ENCODE data around the gene CATSPER4.
A peak's percentile ranks its signal among the peaks of the same experiment; 100 is the strongest.

Gene CATSPER4

DNA sequence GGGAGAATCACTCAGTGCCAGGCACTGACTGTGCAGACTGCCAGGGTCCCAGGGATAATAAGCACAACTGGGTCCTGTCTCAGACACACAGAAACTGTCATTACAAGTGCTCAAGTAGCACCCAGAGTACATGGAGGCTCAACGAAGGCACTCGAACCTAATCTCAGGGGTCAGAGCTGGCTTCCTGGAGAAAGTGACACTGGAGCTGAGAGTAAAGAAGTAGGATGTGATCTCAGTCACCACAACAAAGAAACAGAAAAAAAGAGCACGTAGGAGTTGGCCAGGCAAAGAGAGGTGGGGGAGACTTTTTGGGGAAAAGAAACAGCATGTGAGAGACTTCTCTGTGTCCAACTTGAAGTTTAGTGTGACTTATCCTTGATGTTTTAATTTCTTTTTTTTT, 1.3 kb downstream of the CATSPER4 start:
- Mint-ChIP-seq H3K9me3 (no peaks in the 10 kb centered on the region), H3K27me3 (peaks cover 10% of the 10 kb centered on the region), H3K4me3 (no peak overlapping the region), H3K36me3 (ENCODE audit: low read depth) (no peaks in the 10 kb centered on the region), H3K4me1 (ENCODE audit: low read depth) (no peaks in the 10 kb centered on the region), H3K27ac (no peak overlapping the region)
- intact Hi-C loops (cut with micrococcal nuclease) = no loop called here

DNA sequence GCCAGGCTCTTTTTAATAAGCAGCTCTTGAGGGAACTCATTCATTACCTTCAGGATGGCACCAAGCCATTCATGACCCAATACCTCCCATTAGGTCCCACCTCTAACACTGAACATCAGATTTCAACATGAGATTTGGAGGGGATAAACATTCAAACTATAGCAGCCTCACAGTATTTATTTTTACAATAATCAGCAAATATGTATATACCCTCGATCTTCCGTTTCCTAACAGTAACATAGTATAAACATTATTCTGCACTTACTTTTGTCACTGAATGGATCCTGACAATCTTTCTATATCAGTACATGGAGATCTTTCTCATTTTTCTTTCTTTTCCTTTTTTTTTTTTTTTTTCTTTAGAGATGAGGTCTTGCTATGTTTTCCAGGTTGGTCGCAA, 5.4 kb downstream of the CATSPER4 start:
- H3K4me3 Mint-ChIP-seq = no peak overlapping the region
- intact Hi-C loops (cut with micrococcal nuclease) = no loop called here

DNA sequence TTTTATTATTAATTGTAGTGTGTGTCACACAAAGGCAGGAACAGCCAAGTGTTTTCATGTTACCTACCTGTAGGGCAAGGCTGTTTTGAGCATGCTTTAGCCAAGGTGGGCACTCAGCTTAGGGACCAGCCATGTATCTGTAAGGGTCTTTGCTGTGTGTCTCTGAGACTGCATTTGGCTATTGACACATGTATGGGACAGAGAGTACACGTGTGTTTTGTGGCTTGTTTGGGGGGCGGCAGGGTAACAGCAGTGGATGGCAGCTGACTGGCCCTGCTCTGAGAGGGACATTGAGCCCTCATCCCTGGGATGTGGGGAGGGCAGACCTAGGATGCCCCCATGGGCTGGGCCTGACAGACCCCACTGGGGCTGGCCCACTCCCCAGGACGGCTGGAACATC, 6.9 kb downstream of the CATSPER4 start:
- no peaks in the 10 kb centered on the region for H3K9me3 Mint-ChIP-seq
- H3K36me3 Mint-ChIP-seq (ENCODE audit: low read depth) = no peaks in the 10 kb centered on the region
- peaks cover 19% of the 10 kb centered on the region for H3K27me3 Mint-ChIP-seq
- H3K4me3 Mint-ChIP-seq = no peak overlapping the region
- H3K27ac Mint-ChIP-seq = no peak overlapping the region
- intact Hi-C loops (cut with micrococcal nuclease) = no loop called here
- H3K4me1 Mint-ChIP-seq (ENCODE audit: low read depth) = peaks cover 18% of the 10 kb centered on the region

More for the DNA sequence above, 5.4 kb downstream of the CATSPER4 start:
- Mint-ChIP-seq H3K27ac (no peak overlapping the region), H3K4me1 (ENCODE audit: low read depth) (peaks cover 3% of the 10 kb centered on the region), H3K27me3 (peaks cover 17% of the 10 kb centered on the region), H3K9me3 (no peaks in the 10 kb centered on the region), H3K36me3 (ENCODE audit: low read depth) (no peaks in the 10 kb centered on the region)

DNA sequence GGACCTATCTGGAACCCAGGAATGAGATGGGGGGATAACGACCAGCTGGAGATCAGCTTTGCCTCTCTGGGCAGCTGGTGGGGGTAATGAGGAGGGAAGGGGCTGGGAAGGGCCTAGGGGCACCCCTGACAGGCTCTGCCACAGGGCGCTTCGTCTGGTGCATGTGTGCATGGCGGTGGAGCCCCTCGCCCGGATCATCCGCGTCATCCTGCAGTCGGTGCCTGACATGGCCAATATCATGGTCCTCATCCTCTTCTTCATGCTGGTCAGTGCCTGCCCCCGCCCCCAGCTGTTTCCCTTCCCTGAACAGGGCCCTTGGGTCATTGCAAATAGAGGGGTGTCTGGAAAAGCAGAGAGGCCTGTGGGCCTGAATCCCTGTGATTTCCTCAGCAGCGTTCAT, 7.4 kb downstream of the CATSPER4 start:
- H3K27ac Mint-ChIP-seq = no peak overlapping the region
- no peaks in the 10 kb centered on the region for H3K36me3 Mint-ChIP-seq (ENCODE audit: low read depth)
- peaks cover 19% of the 10 kb centered on the region for H3K4me1 Mint-ChIP-seq (ENCODE audit: low read depth)
- intact Hi-C loops (cut with micrococcal nuclease) = no loop called here
- no peaks in the 10 kb centered on the region for H3K9me3 Mint-ChIP-seq
- no peak overlapping the region for H3K4me3 Mint-ChIP-seq
- peaks cover 22% of the 10 kb centered on the region for H3K27me3 Mint-ChIP-seq

DNA sequence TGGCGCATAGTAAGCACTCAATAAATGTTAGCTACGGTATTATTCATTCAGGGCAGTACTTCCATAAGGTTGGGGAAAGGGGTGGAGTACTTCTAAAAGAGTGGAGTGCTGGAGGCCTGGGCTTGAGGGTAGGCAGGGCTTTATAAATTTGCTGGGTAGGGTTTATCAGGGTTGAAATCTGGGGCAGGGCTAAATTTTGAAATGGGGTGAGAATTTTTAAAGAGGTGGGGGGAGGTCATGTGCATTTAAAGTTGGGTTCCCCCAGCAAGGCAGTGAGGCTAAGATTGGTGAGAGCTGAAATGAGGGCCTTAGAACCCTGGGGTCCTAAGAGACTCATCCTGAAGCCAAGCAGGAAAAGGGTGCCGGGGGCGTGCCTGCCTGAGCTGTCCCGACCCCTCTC, 10.0 kb downstream of the CATSPER4 start:
- Mint-ChIP-seq H3K27ac (no peak overlapping the region), H3K36me3 (ENCODE audit: low read depth) (no peaks in the 10 kb centered on the region), H3K4me3 (no peak overlapping the region), H3K4me1 (ENCODE audit: low read depth) (peaks cover 24% of the 10 kb centered on the region), H3K27me3 (peaks cover 21% of the 10 kb centered on the region), H3K9me3 (no peaks in the 10 kb centered on the region)
- intact Hi-C loops (cut with micrococcal nuclease) = no loop called here

DNA sequence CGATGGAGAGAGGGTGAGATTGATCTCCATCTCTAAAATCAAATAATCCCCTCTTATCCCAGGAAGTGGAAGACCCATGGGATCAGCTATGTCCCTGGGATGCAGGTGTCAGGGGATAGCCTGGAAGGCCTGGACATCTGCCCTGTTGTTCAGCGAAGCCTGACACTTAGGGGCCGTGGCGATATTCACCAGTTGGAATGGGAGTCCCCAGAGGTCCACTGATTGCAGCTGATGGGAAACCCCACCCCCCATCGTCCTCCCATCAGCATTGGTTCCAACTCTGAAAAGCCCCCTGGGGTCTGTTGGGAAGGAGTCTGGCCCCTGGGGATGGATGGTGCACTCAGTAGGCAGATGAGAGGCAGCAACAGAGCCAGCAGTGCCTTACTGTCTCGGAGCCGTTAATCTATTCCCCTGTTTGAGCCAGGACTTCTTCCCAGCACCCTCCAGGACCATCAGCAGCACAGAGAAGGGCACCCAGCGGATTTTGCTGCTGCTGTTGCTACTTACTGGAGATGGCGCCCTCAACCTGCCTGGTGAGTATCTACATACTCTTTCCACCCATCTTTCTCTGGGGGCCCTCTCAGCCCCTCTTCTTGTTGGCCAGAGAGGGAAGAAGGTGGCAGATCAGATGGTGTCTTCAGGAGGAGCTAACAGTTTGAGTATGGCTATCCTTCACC, 13.4 kb downstream of the CATSPER4 start:
- Mint-ChIP-seq H3K27me3 (peaks cover 18% of the 10 kb centered on the region), H3K27ac (no peak overlapping the region), H3K4me1 (ENCODE audit: low read depth) (peaks cover 24% of the 10 kb centered on the region), H3K36me3 (ENCODE audit: low read depth) (no peaks in the 10 kb centered on the region), H3K4me3 (no peak overlapping the region), H3K9me3 (no peaks in the 10 kb centered on the region)
- intact Hi-C loops (cut with micrococcal nuclease) = no loop called here

DNA sequence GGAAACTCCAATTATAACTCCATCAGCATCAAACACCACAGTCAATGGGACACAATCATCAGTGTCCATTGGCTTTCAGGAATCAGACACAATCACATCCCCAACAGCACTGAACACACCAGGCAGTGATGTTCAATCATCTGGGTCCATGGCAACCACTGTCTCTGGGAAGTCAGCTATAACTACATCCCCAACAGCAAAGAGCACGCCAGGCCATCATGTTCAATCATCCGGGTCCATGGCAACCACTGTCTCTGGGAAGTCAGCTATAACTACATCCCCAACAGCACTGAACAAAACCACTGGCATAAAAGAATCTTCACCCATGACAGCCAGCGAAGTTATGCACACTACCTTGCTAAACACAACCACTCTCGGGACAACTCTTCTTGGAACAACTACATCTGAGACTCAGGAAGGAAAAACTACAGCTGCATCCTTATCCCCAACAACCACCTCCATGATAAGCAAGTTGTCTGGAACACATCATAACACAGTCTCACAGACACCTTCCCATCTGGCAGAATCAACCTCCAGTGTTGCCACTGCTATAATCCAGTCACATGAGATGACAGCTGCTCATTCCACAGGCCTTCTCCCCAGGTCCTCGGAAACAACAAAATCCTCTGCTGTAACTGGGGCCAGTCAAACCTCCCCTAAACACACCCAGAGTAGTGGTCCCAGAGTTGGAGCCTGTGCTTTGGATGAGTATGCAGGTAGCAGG, 19.9 kb downstream of the CATSPER4 start:
- Mint-ChIP-seq H3K27ac (no peak overlapping the region), H3K4me3 (no peak overlapping the region), H3K4me1 (ENCODE audit: low read depth) (no peaks in the 10 kb centered on the region), H3K36me3 (ENCODE audit: low read depth) (no peaks in the 10 kb centered on the region), H3K9me3 (no peaks in the 10 kb centered on the region), H3K27me3 (peaks cover 7% of the 10 kb centered on the region)
- intact Hi-C loops (cut with micrococcal nuclease) = no loop called here

DNA sequence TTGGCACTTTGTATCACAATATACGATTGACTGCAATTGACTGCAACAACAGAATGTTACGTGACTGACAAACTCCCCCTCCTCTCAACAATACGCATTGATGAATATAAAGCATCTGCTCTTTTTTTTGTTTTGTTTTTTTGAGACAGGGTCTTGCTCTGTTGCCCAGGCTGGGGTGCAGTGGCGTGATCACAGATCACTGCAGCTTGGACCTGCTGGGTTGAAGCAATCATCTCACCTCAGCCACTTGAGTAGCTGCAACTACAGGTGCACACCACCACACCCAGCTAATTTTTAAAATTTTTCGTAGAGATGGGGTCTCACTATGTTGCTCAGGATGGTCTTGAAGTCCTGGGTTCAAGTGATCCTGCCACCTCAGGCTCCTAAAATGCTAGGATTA, 22.3 kb downstream of the CATSPER4 start:
- Mint-ChIP-seq H3K36me3 (ENCODE audit: low read depth) (no peaks in the 10 kb centered on the region), H3K27ac (no peak overlapping the region), H3K27me3 (peaks cover 5% of the 10 kb centered on the region), H3K4me1 (ENCODE audit: low read depth) (no peaks in the 10 kb centered on the region), H3K4me3 (no peak overlapping the region), H3K9me3 (no peaks in the 10 kb centered on the region)
- intact Hi-C loops (cut with micrococcal nuclease) = no loop called here

DNA sequence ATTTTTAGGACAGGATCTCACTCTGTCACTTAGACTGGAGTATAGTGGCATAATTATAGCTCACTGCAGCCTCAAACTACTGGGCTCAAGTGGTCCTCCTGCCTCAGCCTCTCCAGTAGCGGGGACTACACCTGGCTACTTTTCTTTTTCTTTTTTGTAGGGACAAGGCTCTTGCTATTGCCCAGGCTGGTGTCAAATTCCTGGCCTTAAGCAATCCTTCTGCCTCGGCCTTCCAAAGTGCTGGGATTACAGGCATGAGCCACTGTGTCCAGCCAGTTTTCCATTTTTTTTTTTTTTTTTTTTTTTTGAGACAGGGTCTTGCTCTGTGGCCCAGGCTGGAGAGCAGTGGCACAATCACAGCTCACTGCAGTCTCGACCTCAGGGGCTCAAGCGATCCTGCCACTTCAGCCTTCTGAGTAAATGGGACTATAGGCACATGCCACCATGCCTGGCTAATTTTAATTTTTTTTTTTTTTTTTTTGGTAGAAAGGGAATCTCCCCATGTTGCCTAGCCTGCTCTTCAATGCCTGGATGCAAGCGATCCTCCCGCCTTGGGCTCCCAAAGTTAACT, 23.0 kb downstream of the CATSPER4 start:
- intact Hi-C loops (cut with micrococcal nuclease) = no loop called here
- no peak overlapping the region for H3K27ac Mint-ChIP-seq
- no peak overlapping the region for H3K4me3 Mint-ChIP-seq
- no peaks in the 10 kb centered on the region for H3K9me3 Mint-ChIP-seq
- no peaks in the 10 kb centered on the region for H3K4me1 Mint-ChIP-seq (ENCODE audit: low read depth)
- peaks cover 6% of the 10 kb centered on the region for H3K27me3 Mint-ChIP-seq
- H3K36me3 Mint-ChIP-seq (ENCODE audit: low read depth) = no peaks in the 10 kb centered on the region

DNA sequence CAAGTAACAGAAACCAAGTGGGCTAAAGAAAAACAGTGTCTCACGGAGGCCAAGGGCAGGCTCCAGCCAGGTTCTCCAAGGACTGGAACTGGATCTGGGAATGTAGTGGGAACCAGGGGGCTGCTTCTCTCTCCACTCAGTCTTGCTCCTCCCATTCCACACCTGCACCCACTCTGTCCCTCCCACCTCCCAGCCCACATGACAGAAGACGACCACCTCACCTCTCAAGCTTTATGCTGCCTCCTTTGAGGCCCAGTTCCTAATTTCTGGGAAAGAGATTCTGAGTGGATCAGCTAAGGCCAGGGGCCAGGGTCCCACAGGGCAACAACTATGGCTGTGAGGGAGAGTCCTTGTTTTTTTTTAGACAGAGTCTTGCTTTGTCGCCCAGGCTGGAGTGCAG, 24.8 kb downstream of the CATSPER4 start:
- intact Hi-C loops (cut with micrococcal nuclease) = no loop called here
- Mint-ChIP-seq H3K4me3 (no peak overlapping the region), H3K9me3 (no peaks in the 10 kb centered on the region), H3K36me3 (ENCODE audit: low read depth) (no peaks in the 10 kb centered on the region), H3K27ac (no peak overlapping the region), H3K27me3 (peaks cover 5% of the 10 kb centered on the region), H3K4me1 (ENCODE audit: low read depth) (peaks cover 11% of the 10 kb centered on the region)

DNA sequence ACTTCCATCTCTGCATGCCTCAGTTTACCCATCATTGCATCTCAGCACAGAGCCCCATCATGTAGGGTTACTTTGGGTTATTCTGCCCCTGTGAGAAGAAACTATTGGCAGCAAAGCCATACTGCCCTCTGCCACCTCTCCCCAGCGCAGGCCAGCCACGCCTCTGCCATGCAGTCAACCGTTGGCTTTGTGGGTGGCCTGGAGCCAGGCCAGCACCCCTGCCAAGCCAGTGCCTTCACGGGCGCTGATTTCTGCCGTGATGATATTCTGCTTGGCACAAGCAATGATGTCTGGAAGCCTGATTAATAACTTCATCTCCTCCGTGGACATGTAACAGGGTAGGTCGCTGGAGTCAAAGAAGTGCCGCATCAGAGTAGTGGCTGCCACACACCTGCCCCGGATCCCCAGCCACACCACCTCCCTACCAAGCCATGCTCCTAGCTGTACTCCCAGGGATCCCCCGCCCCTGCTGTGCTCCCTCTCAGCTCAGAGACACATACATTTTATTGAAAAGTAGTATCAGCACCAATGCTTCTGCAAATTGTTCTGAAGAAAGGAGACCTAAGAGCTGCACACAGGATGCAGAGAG, 28.6 kb downstream of the CATSPER4 start:
- H3K4me3 Mint-ChIP-seq = no peak overlapping the region
- H3K9me3 Mint-ChIP-seq = no peaks in the 10 kb centered on the region
- no peaks in the 10 kb centered on the region for H3K36me3 Mint-ChIP-seq (ENCODE audit: low read depth)
- intact Hi-C loops (cut with micrococcal nuclease) = no loop called here
- H3K27me3 Mint-ChIP-seq = peaks cover 23% of the 10 kb centered on the region
- H3K4me1 Mint-ChIP-seq (ENCODE audit: low read depth) = peaks cover 11% of the 10 kb centered on the region
- H3K27ac Mint-ChIP-seq = no peak overlapping the region

DNA sequence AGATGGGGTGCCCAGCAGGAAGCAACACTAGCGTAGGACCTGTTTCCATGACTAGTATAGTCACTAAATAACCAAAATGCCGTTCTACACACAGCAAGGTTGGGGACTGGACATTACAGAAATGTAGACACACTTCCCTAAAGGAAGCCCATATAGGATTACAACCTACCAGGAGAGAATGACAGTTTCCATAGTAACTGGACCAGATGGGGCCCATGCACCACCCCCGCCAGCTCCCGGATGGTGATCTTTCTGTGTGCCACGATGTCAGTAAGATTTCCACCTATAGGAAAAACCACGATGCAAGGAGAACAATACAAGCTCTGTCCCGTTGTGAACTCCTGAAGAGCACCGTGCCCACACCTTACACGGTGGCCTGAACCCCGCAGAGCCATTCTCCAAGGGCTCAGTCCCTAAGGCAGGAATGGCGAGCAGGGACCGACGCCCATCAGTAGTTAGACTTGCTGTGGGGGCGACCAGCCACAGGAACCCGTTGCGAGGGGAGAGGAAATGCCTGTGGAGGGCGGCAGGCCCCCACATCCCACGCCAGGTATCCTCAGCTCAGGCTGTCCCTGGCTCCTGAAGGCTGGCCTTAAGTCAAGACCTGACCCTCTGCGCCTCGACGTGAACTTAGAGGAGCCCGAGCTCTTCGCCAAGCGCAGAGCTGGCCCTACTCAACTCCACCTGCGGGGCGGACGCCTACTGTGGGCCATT, 30.0 kb downstream of the CATSPER4 start:
- H3K4me1 Mint-ChIP-seq (ENCODE audit: low read depth) = peaks cover 11% of the 10 kb centered on the region
- no peak overlapping the region for H3K27ac Mint-ChIP-seq
- intact Hi-C loops (cut with micrococcal nuclease) = no loop called here
- no peaks in the 10 kb centered on the region for H3K9me3 Mint-ChIP-seq
- no peaks in the 10 kb centered on the region for H3K36me3 Mint-ChIP-seq (ENCODE audit: low read depth)
- H3K4me3 Mint-ChIP-seq = no peak overlapping the region
- H3K27me3 Mint-ChIP-seq = peaks cover 35% of the 10 kb centered on the region

DNA sequence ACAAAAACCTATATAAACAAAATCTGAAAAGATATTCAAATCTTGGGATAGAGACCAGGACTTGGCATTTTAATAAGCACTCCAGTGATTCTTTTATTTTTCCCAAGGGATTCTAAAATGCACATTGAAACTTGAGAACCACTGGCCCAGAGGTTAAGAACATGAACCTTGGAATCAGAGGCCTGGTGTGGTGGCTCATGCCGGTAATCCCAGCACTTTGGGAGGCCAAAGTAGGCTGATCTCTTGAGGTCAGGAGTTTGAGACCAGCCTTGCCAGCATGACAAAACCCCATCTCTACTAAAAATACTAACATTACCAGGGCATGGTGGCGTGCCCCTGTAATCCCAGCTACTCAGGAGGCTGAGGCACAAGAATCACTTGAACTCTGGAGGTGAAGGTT, 30.7 kb downstream of the CATSPER4 start:
- intact Hi-C loops (cut with micrococcal nuclease) = no loop called here
- Mint-ChIP-seq H3K4me1 (ENCODE audit: low read depth) (peaks cover 18% of the 10 kb centered on the region), H3K4me3 (no peak overlapping the region), H3K36me3 (ENCODE audit: low read depth) (no peaks in the 10 kb centered on the region), H3K27me3 (peaks cover 42% of the 10 kb centered on the region), H3K9me3 (no peaks in the 10 kb centered on the region), H3K27ac (no peak overlapping the region)

DNA sequence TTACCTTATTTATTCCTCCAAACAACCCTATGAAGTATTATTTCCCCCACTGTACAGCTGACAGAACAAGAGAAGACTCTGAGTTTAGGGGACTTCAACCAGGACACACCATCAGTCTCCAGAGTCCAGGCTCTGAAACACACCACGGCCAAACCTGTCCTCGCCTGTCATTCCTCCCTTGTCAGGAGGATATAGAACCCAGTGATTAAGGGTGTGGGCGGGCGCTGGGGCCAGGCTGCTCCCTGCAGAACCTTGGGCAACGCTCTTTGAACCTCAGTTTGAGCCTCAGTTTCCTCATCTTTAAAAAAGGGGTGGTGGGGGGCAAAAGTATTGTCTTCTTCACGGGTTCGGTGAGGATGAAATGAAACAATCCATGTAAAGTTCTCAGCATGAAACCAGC, 34.2 kb downstream of the CATSPER4 start:
- H3K36me3 Mint-ChIP-seq (ENCODE audit: low read depth) = no peaks in the 10 kb centered on the region
- H3K4me3 Mint-ChIP-seq = peak overlapping the region; percentile 63
- H3K4me1 Mint-ChIP-seq (ENCODE audit: low read depth) = peaks cover 9% of the 10 kb centered on the region
- H3K9me3 Mint-ChIP-seq = no peaks in the 10 kb centered on the region
- H3K27me3 Mint-ChIP-seq = peaks cover 48% of the 10 kb centered on the region
- intact Hi-C loops (cut with micrococcal nuclease) = no loop called here
- H3K27ac Mint-ChIP-seq = no peak overlapping the region
